CD4-positive, alpha-beta memory T cell (primary cell): ENCODE measurements around the gene CPD. TPM values are rescaled to one million over a fixed set of nuclear protein-coding genes. Genes with fewer than 3 reads are reported as not detected.
"Not testable (repeated sequence)": the region's sequence is repeated elsewhere in the genome, so short reads cannot be mapped to it uniquely, and the experiment has no call there.

ENCODE experiments used
- CTCF ChIA-PET: fragments of 350-600 bp; sonication (Branson Sonifier 250); formaldehyde crosslinking; loops from one replicate; lab custom pipeline; 2021; ENCODE audit warnings: inconsistent platforms; ENCODE audit not compliant: partially characterized antibody; lab: Charles Lee
- POLR2A ChIA-PET: fragments of 350-600 bp; sonication (Branson Sonifier 250); formaldehyde crosslinking; loops from one replicate; lab custom pipeline; 2021; ENCODE audit not compliant: partially characterized antibody; lab: Charles Lee
- DNase-seq, 5 donors: peaks; one replicate each; pipeline versions ENCODE4 v3.0.0 to v3.0.0-alpha.2; 2020 to 2022; ENCODE audit warnings: mixed read lengths in 1 of 5
- H3K27ac ChIP-seq: one replicate; pipeline ENCODE4 v1.7.0; 2013; ENCODE audit warnings: low read depth, low read length
- H3K27me3 ChIP-seq: 2 replicates; pipeline ENCODE4 v1.7.0; 2013; ENCODE audit warnings: mild to moderate bottlenecking, low read length, moderate library complexity; ENCODE audit not compliant: insufficient read depth
- H3K36me3 ChIP-seq: 2 replicates; pipeline ENCODE4 v1.7.0; 2013; ENCODE audit warnings: mild to moderate bottlenecking, low read length, moderate library complexity; ENCODE audit not compliant: insufficient read depth
- H3K4me1 ChIP-seq: 2 replicates; pipeline ENCODE4 v1.7.0; 2013; ENCODE audit warnings: mild to moderate bottlenecking, low read length, moderate library complexity; ENCODE audit not compliant: insufficient read depth
- H3K4me3 ChIP-seq, 2 donors: one replicate each; pipeline ENCODE4 v1.7.0; 2013; ENCODE audit warnings: low read length in 2 of 2, mild to moderate bottlenecking in 1 of 2
- H3K9me3 ChIP-seq, 2 donors: one replicate each; pipeline ENCODE4 v1.7.0; 2013; ENCODE audit warnings: low read length in 2 of 2, control low read depth in 1 of 2; ENCODE audit not compliant: control insufficient read depth in 1 of 2
- H3K27ac Mint-ChIP-seq, 7 donors: one replicate each; pipeline ENCODE4 v1.8.0; 2020 to 2021; ENCODE audit warnings: mixed read lengths in 7 of 7, mild to moderate bottlenecking in 6 of 7, inconsistent platforms in 3 of 7, moderate library complexity in 3 of 7
- H3K27me3 Mint-ChIP-seq, 2 donors: one replicate each; pipeline ENCODE4 v1.8.0; 2020 to 2021; ENCODE audit warnings: mixed read lengths in 2 of 2
- H3K36me3 Mint-ChIP-seq, 2 donors: one replicate each; pipeline ENCODE4 v1.8.0; 2020 to 2021; ENCODE audit warnings: mixed read lengths in 2 of 2, inconsistent platforms in 1 of 2, mild to moderate bottlenecking in 1 of 2
- H3K4me1 Mint-ChIP-seq, 4 donors: one replicate each; pipeline ENCODE4 v1.8.0; 2020 to 2021; ENCODE audit warnings: mixed read lengths in 4 of 4, mild to moderate bottlenecking in 1 of 4
- H3K4me3 Mint-ChIP-seq, 8 donors: one replicate each; pipeline ENCODE4 v1.8.0; 2020 to 2021; ENCODE audit warnings: mixed read lengths in 8 of 8, mild to moderate bottlenecking in 7 of 8, moderate library complexity in 6 of 8, inconsistent platforms in 3 of 8
- H3K9me3 Mint-ChIP-seq, 8 donors: one replicate each; pipeline ENCODE4 v1.8.0; 2020 to 2021; ENCODE audit warnings: mixed read lengths in 8 of 8, mild to moderate bottlenecking in 5 of 8, inconsistent platforms in 3 of 8, moderate library complexity in 1 of 8
- intact Hi-C: fragments of 100-400 bp; cut with micrococcal nuclease; formaldehyde crosslinking; loops from one replicate; pipeline ENCODE4 v1.15.1; 2023
- polyA plus RNA-seq, 2 donors: library from polyadenylated mRNA; unstranded; fragments of 300-500 nt; fragmentation: Illumina TruSeq; gene quantifications; one replicate each; pipeline ENCODE4 v1.2.3, GENCODE V29; 2021
- total RNA-seq, 2 experiments: library from RNA; stranded (reverse); gene quantifications; one replicate each; pipeline ENCODE4 v1.2.3, GENCODE V29; 2021

The CPD gene
- total and polyA plus RNA-seq, 4 experiments from 2014 or later = 15.6 to 24.6 (median 20.7) TPM

DNA sequence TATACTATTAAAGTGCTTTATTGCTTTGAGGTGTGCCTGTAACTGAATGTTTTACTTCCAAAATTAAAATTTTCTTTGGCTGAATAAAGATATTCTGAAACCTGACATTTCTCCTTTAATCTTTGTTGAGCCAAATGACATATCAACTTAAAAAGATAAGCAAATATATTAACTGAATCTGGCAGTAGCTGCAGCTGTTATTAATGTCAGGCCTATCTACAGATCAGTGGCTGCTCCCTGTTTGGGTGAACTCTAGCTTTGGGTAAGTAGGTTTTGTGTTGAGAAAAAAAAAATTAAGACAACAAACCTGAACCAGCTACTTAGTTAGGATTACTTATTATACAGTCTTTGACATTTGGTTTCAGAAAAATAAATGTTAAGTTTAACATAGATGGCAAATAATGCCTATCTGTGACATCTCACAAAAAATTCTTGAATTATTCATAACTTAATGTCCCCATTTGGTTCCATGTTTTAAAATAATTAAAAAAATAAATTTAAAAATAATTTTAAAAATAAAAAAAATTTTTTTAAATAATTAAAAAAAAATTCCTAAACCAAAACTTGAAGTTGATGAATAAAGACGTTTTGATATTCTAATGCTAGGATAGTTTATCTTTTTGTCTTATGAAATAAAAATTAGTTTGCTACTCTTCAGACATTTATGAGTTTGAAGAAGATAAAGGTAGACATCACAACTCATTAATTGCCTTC, 19.8 kb downstream of the CPD start:
- intact Hi-C loops = no loop called here
- Histone ChIP-seq H3K36me3 (no peaks in the 10 kb centered on the region), H3K4me3 (no peak overlapping the region), H3K4me1 (peaks cover 4% of the 10 kb centered on the region), H3K27me3 (no peaks in the 10 kb centered on the region), H3K9me3 (no peaks in the 10 kb centered on the region), H3K27ac (no peak overlapping the region)
- no peak overlapping the region for H3K27ac Mint-ChIP-seq
- DNase-seq = no peak
- H3K4me1 Mint-ChIP-seq = peaks cover 14 to 24% (median 23%) of the 10 kb centered on the region in 4 donors
- ChIA-PET POLR2A (no interaction called here), CTCF (interaction anchor here (0.9 kb wide), 1 partner anchor 273 kb away, joined by 3 read pairs; no protein-coding TSS in a partner anchor)
- H3K27me3 Mint-ChIP-seq = no peaks in the 10 kb centered on the region
- H3K9me3 Mint-ChIP-seq = peaks cover 0 to 6% (median 0%) of the 10 kb centered on the region in 8 donors
- peaks cover 15% of the 10 kb centered on the region in 2 donors for H3K36me3 Mint-ChIP-seq
- H3K4me3 Mint-ChIP-seq = no peak overlapping the region

DNA sequence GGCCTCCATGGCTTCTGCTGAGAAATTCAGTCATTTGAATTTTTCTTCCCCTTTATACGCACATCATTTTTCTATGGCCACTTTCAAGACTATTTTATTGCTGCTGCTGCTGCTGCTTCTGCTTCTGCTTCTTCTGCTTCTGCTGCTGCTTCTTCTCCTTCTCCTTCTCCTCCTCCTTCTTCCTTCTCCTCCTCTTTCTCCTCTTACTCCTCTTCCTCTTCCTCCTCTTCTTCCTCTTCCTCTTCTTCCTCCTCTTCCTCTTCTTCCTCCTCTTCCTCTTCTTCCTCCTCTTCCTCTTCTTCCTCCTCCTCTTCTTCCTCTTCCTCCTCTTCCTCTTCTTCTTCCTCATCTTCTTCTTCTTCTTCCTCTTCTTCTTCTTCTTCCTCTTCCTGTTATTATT, 22.4 kb downstream of the CPD start:
- Histone ChIP-seq H3K36me3 (no peaks in the 10 kb centered on the region), H3K9me3 (no peaks in the 10 kb centered on the region), H3K27ac (no peak overlapping the region), H3K4me1 (no peaks in the 10 kb centered on the region), H3K27me3 (no peaks in the 10 kb centered on the region), H3K4me3 (no peak overlapping the region)
- ChIA-PET POLR2A (no interaction called here), CTCF (interaction anchor here (0.9 kb wide), 1 partner anchor 297 kb away, joined by 3 read pairs; no protein-coding TSS in a partner anchor)
- H3K4me1 Mint-ChIP-seq = peaks cover 10 to 15% (median 12%) of the 10 kb centered on the region in 4 donors
- peaks cover 17 to 19% of the 10 kb centered on the region in 2 donors for H3K36me3 Mint-ChIP-seq
- H3K9me3 Mint-ChIP-seq = peaks cover 0 to 7% (median 0%) of the 10 kb centered on the region in 8 donors
- peak overlapping the region in 3 of 7 donors; percentile 70 to 89 (median 82) for H3K27ac Mint-ChIP-seq
- no peak for DNase-seq
- intact Hi-C loops = no loop called here
- peak overlapping the region in 1 of 8 donors; percentile 48 for H3K4me3 Mint-ChIP-seq
- H3K27me3 Mint-ChIP-seq = no peaks in the 10 kb centered on the region

DNA sequence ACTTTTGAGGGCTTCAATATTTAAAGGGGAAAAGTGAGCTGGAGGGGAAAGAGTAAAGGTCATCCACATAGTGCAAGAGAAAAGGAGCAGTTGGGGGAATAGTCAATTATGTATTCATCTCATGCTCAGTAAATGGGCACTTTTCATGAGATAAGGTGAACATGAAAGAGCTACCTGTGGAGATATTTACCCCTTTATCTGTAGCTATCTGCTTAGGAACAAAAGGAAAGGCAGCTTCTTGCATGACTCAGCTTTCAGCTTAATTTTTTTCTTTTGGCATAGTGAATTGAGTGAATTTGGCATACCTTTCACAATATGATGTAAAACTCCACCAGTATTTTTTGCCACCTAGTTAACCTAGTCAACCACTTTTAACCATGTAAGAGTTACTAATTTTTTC, 26.4 kb downstream of the CPD start:
- Mint-ChIP-seq H3K4me1 (peaks cover 19 to 44% (median 33%) of the 10 kb centered on the region in 4 donors), H3K27me3 (no peaks in the 10 kb centered on the region), H3K36me3 (peaks cover 18 to 25% of the 10 kb centered on the region in 2 donors), H3K27ac (no peak overlapping the region), H3K4me3 (no peak overlapping the region), H3K9me3 (peaks cover 0 to 7% (median 0%) of the 10 kb centered on the region in 8 donors)
- POLR2A ChIA-PET = no interaction called here
- no peak overlapping the region for H3K4me3 ChIP-seq
- no peaks in the 10 kb centered on the region for H3K4me1 ChIP-seq
- H3K36me3 ChIP-seq = no peaks in the 10 kb centered on the region
- no peak overlapping the region for H3K27ac ChIP-seq
- CTCF ChIA-PET = interaction anchor here (1.5 to 1.7 kb wide), 2 partner anchors 11 to 64 kb away, joined by 4 read pairs; no protein-coding TSS in a partner anchor
- H3K27me3 ChIP-seq = no peaks in the 10 kb centered on the region
- intact Hi-C loops = no loop called here
- DNase-seq = no peak
- H3K9me3 ChIP-seq = no peaks in the 10 kb centered on the region

- H3K4me3 Mint-ChIP-seq, H3K4me3 ChIP-seq, POLR2A ChIA-PET, H3K27ac ChIP-seq, intact Hi-C loops, CTCF ChIA-PET, H3K36me3 ChIP-seq, H3K9me3 Mint-ChIP-seq, H3K27ac Mint-ChIP-seq, H3K9me3 ChIP-seq, DNase-seq, H3K4me1 ChIP-seq, H3K27me3 ChIP-seq, H3K36me3 Mint-ChIP-seq, H3K27me3 Mint-ChIP-seq: not testable (repeated sequence)
- peaks cover 27 to 47% (median 39%) of the 10 kb centered on the region in 4 donors for H3K4me1 Mint-ChIP-seq
Observed at GRCh38 chr17:30410627-30411026, 31.9 kb downstream of the CPD start.

- peaks cover 28 to 45% (median 36%) of the 10 kb centered on the region in 4 donors for H3K4me1 Mint-ChIP-seq
- H3K9me3 ChIP-seq, H3K4me3 Mint-ChIP-seq, H3K36me3 ChIP-seq, H3K27me3 ChIP-seq, H3K27ac ChIP-seq, H3K27me3 Mint-ChIP-seq, H3K4me3 ChIP-seq, H3K9me3 Mint-ChIP-seq, DNase-seq, H3K36me3 Mint-ChIP-seq, CTCF ChIA-PET, POLR2A ChIA-PET, H3K27ac Mint-ChIP-seq, intact Hi-C loops, H3K4me1 ChIP-seq: not testable (repeated sequence)
Observed at GRCh38 chr17:30412008-30412496, 33.3 kb downstream of the CPD start.

- H3K36me3 ChIP-seq = no peaks in the 10 kb centered on the region
- no peaks in the 10 kb centered on the region for H3K27me3 Mint-ChIP-seq
- no peak for DNase-seq
- H3K9me3 Mint-ChIP-seq = no peaks in the 10 kb centered on the region
- ChIA-PET CTCF (no interaction called here), POLR2A (no interaction called here)
- intact Hi-C loops = no loop called here
- H3K36me3 Mint-ChIP-seq = peaks cover 0 to 5% of the 10 kb centered on the region in 2 donors
- peaks cover 25 to 35% (median 32%) of the 10 kb centered on the region in 4 donors for H3K4me1 Mint-ChIP-seq
- no peaks in the 10 kb centered on the region for H3K4me1 ChIP-seq
- no peak overlapping the region for H3K4me3 Mint-ChIP-seq
- H3K27ac ChIP-seq = no peak overlapping the region
- no peak overlapping the region for H3K4me3 ChIP-seq
- no peak overlapping the region for H3K27ac Mint-ChIP-seq
- no peaks in the 10 kb centered on the region for H3K9me3 ChIP-seq
- no peaks in the 10 kb centered on the region for H3K27me3 ChIP-seq
Observed at GRCh38 chr17:30413109-30413508, 34.4 kb downstream of the CPD start.

GRCh38 chr17:30414486-30414885, 35.8 kb downstream of the CPD start:
- CTCF ChIA-PET = no interaction called here
- no peak for DNase-seq
- intact Hi-C loops = no loop called here
- no peak overlapping the region for H3K27ac ChIP-seq
- POLR2A ChIA-PET = no interaction called here
- H3K36me3 Mint-ChIP-seq = peaks cover 0 to 1% of the 10 kb centered on the region in 2 donors
- no peaks in the 10 kb centered on the region for H3K36me3 ChIP-seq
- H3K9me3 ChIP-seq = no peaks in the 10 kb centered on the region
- no peaks in the 10 kb centered on the region for H3K9me3 Mint-ChIP-seq
- H3K27me3 ChIP-seq = no peaks in the 10 kb centered on the region
- H3K27me3 Mint-ChIP-seq = no peaks in the 10 kb centered on the region
- peaks cover 16 to 28% (median 19%) of the 10 kb centered on the region in 4 donors for H3K4me1 Mint-ChIP-seq
- no peak overlapping the region for H3K4me3 ChIP-seq
- H3K4me1 ChIP-seq = no peaks in the 10 kb centered on the region
- H3K4me3 Mint-ChIP-seq = no peak overlapping the region
- peak overlapping the region in 1 of 7 donors; percentile 36 for H3K27ac Mint-ChIP-seq
